ENCODE measurements around the gene INHBA.

DNA sequence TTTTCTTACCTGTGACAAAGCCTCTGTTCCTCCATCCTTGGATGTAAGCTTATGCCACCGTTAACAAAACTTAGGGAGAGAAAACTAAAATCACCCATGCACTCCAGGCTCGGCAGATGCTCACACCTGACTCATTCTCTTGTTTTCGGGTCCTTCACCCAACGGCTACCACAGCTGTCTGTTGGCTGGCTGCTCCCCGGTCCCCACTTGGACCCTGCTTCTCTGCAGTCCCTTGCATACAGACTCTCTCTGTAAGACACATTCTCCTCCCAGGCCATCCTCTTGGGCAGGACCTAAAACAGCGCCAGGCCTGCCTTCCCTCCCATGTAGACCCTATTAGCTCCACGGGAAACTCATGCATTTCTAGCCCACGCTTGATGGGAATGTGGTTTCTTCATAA lies 12.1 kb upstream of the INHBA start:
- TF ChIP-seq CTCF (IDR thresholded peaks at IDR 0.05) (no peak), ZFX (IDR thresholded peaks at IDR 0.05; ENCODE audit: borderline replicate concordance) (no peak)
